ENCODE data around the gene PSORS1C2. TPM values are rescaled to one million over a fixed set of nuclear protein-coding genes. Genes with fewer than 3 reads are reported as not detected.

PSORS1C2 gene
- total and polyA plus RNA-seq, 2 experiments from 2014 or later: not detected

DNA sequence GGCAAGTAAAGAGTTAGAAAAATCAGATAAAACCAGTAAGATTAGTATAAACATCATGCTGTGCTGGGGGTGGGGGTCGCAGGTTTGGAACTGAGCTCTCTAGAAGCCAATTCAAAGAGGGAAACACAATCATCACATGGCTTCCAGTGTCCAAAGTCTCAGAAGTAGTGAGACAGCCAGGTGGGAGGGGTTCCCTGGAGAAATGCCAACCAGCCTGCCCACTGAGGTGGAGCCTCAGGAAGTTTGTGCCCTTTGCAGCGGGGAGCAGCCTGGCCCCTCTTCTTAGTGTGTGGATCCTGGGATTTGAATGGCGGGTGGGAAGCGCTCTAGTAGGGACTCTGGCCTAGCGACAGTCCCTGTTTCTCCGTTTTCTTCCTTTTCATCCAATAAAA, 47.9 kb downstream of the PSORS1C2 start:
- H3K9me2 ChIP-seq (ENCODE audit: insufficient read depth): no peaks in the 10 kb centered on the region
- H3K4me3 ChIP-seq: no peak overlapping the region
- no peaks in the 10 kb centered on the region for H3K36me3 ChIP-seq (ENCODE audit: low read depth)
- peaks cover 10% of the 10 kb centered on the region for H3F3A ChIP-seq (ENCODE audit: insufficient read depth)
- no peak for DNase-seq
- TF ChIP-seq EZH2 (IDR thresholded peaks at IDR 0.05; ENCODE audit: insufficient read depth, poor library complexity, severe bottlenecking) (no peak), EZH2phosphoT487 (IDR thresholded peaks at IDR 0.05; ENCODE audit: insufficient read depth, low read depth) (no peak)
- no peaks in the 10 kb centered on the region for H3K79me2 ChIP-seq (ENCODE audit: insufficient read depth)
- H3K4me2 ChIP-seq (ENCODE audit: unreplicated experiment): no peak overlapping the region
- no peaks in the 10 kb centered on the region for H3K9me3 ChIP-seq (ENCODE audit: low read depth)
- no peaks in the 10 kb centered on the region for H4K20me1 ChIP-seq (ENCODE audit: insufficient read depth)
- H3K4me1 ChIP-seq (ENCODE audit: insufficient read depth): peaks cover 18% of the 10 kb centered on the region
- H3K9ac ChIP-seq: no peak overlapping the region
- no peaks in the 10 kb centered on the region for H3K27me3 ChIP-seq (replicated peaks; ENCODE audit: insufficient read depth)
- WGBS, 2 experiments (ENCODE audit: low coverage in 1 of 2, low lambda C conversion rate in 2 of 2, missing lambda C conversion rate in 2 of 2): 97% methylated on average over 6 of the region's 6 CpGs
- no peak overlapping the region for H2AFZ ChIP-seq
- in situ Hi-C loops (cut with MboI): loop anchor here (25.0 kb wide), 1 partner anchor 354 kb away; the partner anchor contains the start of genes FLOT1 and IER3
- H3K27ac ChIP-seq: no peak overlapping the region

DNA sequence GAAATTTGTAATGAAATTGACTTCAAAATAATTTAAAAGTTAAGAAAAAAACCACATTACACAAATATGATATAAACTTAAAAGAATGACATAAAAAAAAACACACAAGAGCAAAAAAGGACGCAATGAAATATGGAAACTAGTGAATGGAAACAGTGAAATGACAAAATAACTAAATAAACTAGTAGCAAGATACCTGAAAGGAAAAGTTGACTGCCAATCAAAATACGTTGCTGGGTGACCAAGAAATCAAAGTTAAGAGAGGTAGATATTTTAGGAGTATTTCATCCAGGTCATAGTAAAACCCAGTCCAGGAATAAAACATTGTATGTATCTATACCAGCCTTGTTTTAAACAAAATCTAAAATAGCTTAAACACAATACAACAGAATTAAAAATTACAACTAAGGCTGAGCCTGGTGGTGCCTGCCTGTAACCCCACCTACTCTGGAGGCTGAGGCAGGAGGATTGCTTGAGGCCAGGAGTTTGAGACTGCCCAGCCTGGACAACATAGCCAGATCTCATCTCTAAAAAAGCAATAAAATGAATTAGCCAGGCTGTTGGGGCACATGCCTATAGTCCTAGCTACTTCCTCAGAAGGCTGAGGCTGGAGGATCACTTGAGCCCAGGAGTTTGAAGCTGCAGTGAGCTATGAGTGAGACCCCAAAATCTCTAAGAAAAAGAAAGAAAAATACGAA, 48.4 kb downstream of the PSORS1C2 start:
- H3K27ac ChIP-seq: no peak overlapping the region
- no peak overlapping the region for H3K9ac ChIP-seq
- 77 to 85% methylated on average over 3 of the region's 3 CpGs for WGBS, 2 experiments (ENCODE audit: low coverage in 1 of 2, low lambda C conversion rate in 2 of 2, missing lambda C conversion rate in 2 of 2)
- H3K4me1 ChIP-seq (ENCODE audit: insufficient read depth): peaks cover 18% of the 10 kb centered on the region
- TF ChIP-seq EZH2phosphoT487 (IDR thresholded peaks at IDR 0.05; ENCODE audit: insufficient read depth, low read depth) (no peak), EZH2 (IDR thresholded peaks at IDR 0.05; ENCODE audit: insufficient read depth, poor library complexity, severe bottlenecking) (no peak)
- H2AFZ ChIP-seq: no peak overlapping the region
- H3K36me3 ChIP-seq (ENCODE audit: low read depth): no peaks in the 10 kb centered on the region
- no peaks in the 10 kb centered on the region for H4K20me1 ChIP-seq (ENCODE audit: insufficient read depth)
- H3K4me3 ChIP-seq: no peak overlapping the region
- in situ Hi-C loops (cut with MboI): loop anchor here (25.0 kb wide), 1 partner anchor 353 kb away; the partner anchor contains the start of genes FLOT1 and IER3
- no peak overlapping the region for H3K4me2 ChIP-seq (ENCODE audit: unreplicated experiment)
- no peaks in the 10 kb centered on the region for H3K9me2 ChIP-seq (ENCODE audit: insufficient read depth)
- peaks cover 10% of the 10 kb centered on the region for H3F3A ChIP-seq (ENCODE audit: insufficient read depth)
- H3K79me2 ChIP-seq (ENCODE audit: insufficient read depth): no peaks in the 10 kb centered on the region
- no peaks in the 10 kb centered on the region for H3K9me3 ChIP-seq (ENCODE audit: low read depth)
- no peaks in the 10 kb centered on the region for H3K27me3 ChIP-seq (replicated peaks; ENCODE audit: insufficient read depth)
- no peak for DNase-seq

Small RNA genes within 50 kb of the gene (small RNA-seq; reads per million reads assigned to genes)
- not detected for gene POLR2LP1 (ENCODE audit: low read depth, low replicate concordance)

Other genes with a start within 250 kb of the PSORS1C2 start
- gene GTF2H4, start 230.9 kb downstream of the PSORS1C2 start, total RNA-seq (2014; rRNA removed; shearing (Covaris generic)): 12.8 and 21.7 TPM in 2 replicates
- gene GTF2H4, start 230.9 kb downstream of the PSORS1C2 start, polyA plus RNA-seq (2016; fragmentation: Nextera tagmentation; extraction: Ambion mirVana): 5.3 and 5.4 TPM in 2 replicates
- 11.9 and 20.8 TPM in 2 replicates for gene VARS2, start 224.8 kb downstream of the PSORS1C2 start, total RNA-seq (2014; rRNA removed; shearing (Covaris generic))
- gene VARS2, start 224.8 kb downstream of the PSORS1C2 start, polyA plus RNA-seq (2016; fragmentation: Nextera tagmentation; extraction: Ambion mirVana): 8.5 and 9.9 TPM in 2 replicates
- gene SFTA2, start 206.9 kb downstream of the PSORS1C2 start, total RNA-seq (2014; rRNA removed; shearing (Covaris generic)): not detected in 2 replicates
- gene SFTA2, start 206.9 kb downstream of the PSORS1C2 start, polyA plus RNA-seq (2016; fragmentation: Nextera tagmentation; extraction: Ambion mirVana): not detected in 2 replicates
- not detected in 2 replicates for gene MUCL3, start 198.1 kb downstream of the PSORS1C2 start, total RNA-seq (2014; rRNA removed; shearing (Covaris generic))
- gene MUCL3, start 198.1 kb downstream of the PSORS1C2 start, polyA plus RNA-seq (2016; fragmentation: Nextera tagmentation; extraction: Ambion mirVana): not detected in 2 replicates
- gene MUC21, start 155.3 kb downstream of the PSORS1C2 start, total RNA-seq (2014; rRNA removed; shearing (Covaris generic)): not detected in 2 replicates
- not detected in 2 replicates for gene MUC21, start 155.3 kb downstream of the PSORS1C2 start, polyA plus RNA-seq (2016; fragmentation: Nextera tagmentation; extraction: Ambion mirVana)
- gene MUC22, start 128.6 kb downstream of the PSORS1C2 start, total RNA-seq (2014; rRNA removed; shearing (Covaris generic)): not detected in 2 replicates
- not detected in 2 replicates for gene MUC22, start 128.6 kb downstream of the PSORS1C2 start, polyA plus RNA-seq (2016; fragmentation: Nextera tagmentation; extraction: Ambion mirVana)
- not detected in 2 replicates for gene C6orf15, start 26.5 kb downstream of the PSORS1C2 start, total RNA-seq (2014; rRNA removed; shearing (Covaris generic))
- gene C6orf15, start 26.5 kb downstream of the PSORS1C2 start, polyA plus RNA-seq (2016; fragmentation: Nextera tagmentation; extraction: Ambion mirVana): not detected in 2 replicates
- gene PSORS1C1, start 24.3 kb downstream of the PSORS1C2 start, total RNA-seq (2014; rRNA removed; shearing (Covaris generic)): 0.22 and 0.25 TPM in 2 replicates
- 2.0 and 2.6 TPM in 2 replicates for gene PSORS1C1, start 24.3 kb downstream of the PSORS1C2 start, polyA plus RNA-seq (2016; fragmentation: Nextera tagmentation; extraction: Ambion mirVana)
- gene CDSN, start 18.6 kb downstream of the PSORS1C2 start, total RNA-seq (2014; rRNA removed; shearing (Covaris generic)): not detected in 2 replicates
- not detected in 2 replicates for gene CDSN, start 18.6 kb downstream of the PSORS1C2 start, polyA plus RNA-seq (2016; fragmentation: Nextera tagmentation; extraction: Ambion mirVana)
- gene CCHCR1, start 18.7 kb upstream of the PSORS1C2 start, total RNA-seq (2014; rRNA removed; shearing (Covaris generic)): 13.5 and 14.3 TPM in 2 replicates
- gene CCHCR1, start 18.7 kb upstream of the PSORS1C2 start, polyA plus RNA-seq (2016; fragmentation: Nextera tagmentation; extraction: Ambion mirVana): 10.8 and 13.2 TPM in 2 replicates
- gene TCF19, start 19.5 kb upstream of the PSORS1C2 start, total RNA-seq (2014; rRNA removed; shearing (Covaris generic)): 21.6 and 28.4 TPM in 2 replicates
- 18.3 and 19.9 TPM in 2 replicates for gene TCF19, start 19.5 kb upstream of the PSORS1C2 start, polyA plus RNA-seq (2016; fragmentation: Nextera tagmentation; extraction: Ambion mirVana)
- 0.22 TPM in 1 of 2 replicates, not detected in the other for gene POU5F1, start 31.6 kb upstream of the PSORS1C2 start, total RNA-seq (2014; rRNA removed; shearing (Covaris generic))
- 0.61 and 0.88 TPM in 2 replicates for gene POU5F1, start 31.6 kb upstream of the PSORS1C2 start, polyA plus RNA-seq (2016; fragmentation: Nextera tagmentation; extraction: Ambion mirVana)
- gene HLA-C, start 133.0 kb upstream of the PSORS1C2 start, total RNA-seq (2014; rRNA removed; shearing (Covaris generic)): 157 and 168 TPM in 2 replicates
- gene HLA-C, start 133.0 kb upstream of the PSORS1C2 start, polyA plus RNA-seq (2016; fragmentation: Nextera tagmentation; extraction: Ambion mirVana): 244 and 255 TPM in 2 replicates
- gene HLA-B, start 218.1 kb upstream of the PSORS1C2 start, total RNA-seq (2014; rRNA removed; shearing (Covaris generic)): 65.6 and 87.9 TPM in 2 replicates
- 186 and 192 TPM in 2 replicates for gene HLA-B, start 218.1 kb upstream of the PSORS1C2 start, polyA plus RNA-seq (2016; fragmentation: Nextera tagmentation; extraction: Ambion mirVana)

Data from GM23248 (cell line).